Vagina (tissue), 2 donors: Measurements from ENCODE around the gene YTHDC2.
A peak's percentile ranks its signal among the peaks of the same experiment; 100 is the strongest.

Experiments
- CTCF ChIP-seq, 3 experiments: fragments of 450-650 bp in 2 of 3; fragments of 200-600 bp in 1 of 3; sonication (generic) in 1 of 3; IDR thresholded peaks; one replicate each; pipeline ENCODE4 v1.5.1; 2017 to 2019; ENCODE audit warnings: antibody characterized with exemption in 3 of 3, mild to moderate bottlenecking in 2 of 3, moderate library complexity in 2 of 3
- POLR2A ChIP-seq, 2 donors: fragments of 450-650 bp; IDR thresholded peaks; one replicate each; pipeline ENCODE4 v1.6.1; 2017; ENCODE audit warnings: antibody characterized with exemption in 2 of 2, mild to moderate bottlenecking in 2 of 2, moderate library complexity in 2 of 2
- POLR2AphosphoS5 ChIP-seq, 2 donors: sonication (generic); formaldehyde crosslinking; IDR thresholded peaks; one replicate each; pipeline ENCODE4 v1.9.0; 2017; ENCODE audit warnings: antibody characterized with exemption in 2 of 2, mild to moderate bottlenecking in 2 of 2, low read depth in 1 of 2; ENCODE audit not compliant: insufficient read depth in 1 of 2

GRCh38 chr5:113487416-113487780 is 26.1 kb upstream of the YTHDC2 start:
- TF ChIP-seq POLR2AphosphoS5 (IDR thresholded peaks at IDR 0.05; ENCODE audit: insufficient read depth in 1 of 2, low read depth in 1 of 2), result peak in 1 of 2 donors; percentile 4
- no peak for TF ChIP-seq CTCF (IDR thresholded peaks at IDR 0.05)
- no peak for TF ChIP-seq POLR2A (IDR thresholded peaks at IDR 0.05)
